ENCODE measurements around the gene ASB10. TPM values are rescaled to one million over a fixed set of nuclear protein-coding genes. Genes with fewer than 3 reads are reported as not detected.

The ASB10 gene
- total and polyA plus RNA-seq, 2 of the 8 experiments (the other 6 are each of a cell fraction or from before 2014, with no cell fraction given) = not detected

- Histone ChIP-seq H3K4me1 (replicated peaks in 1 of 4; ENCODE audit: control insufficient read depth in 3 of 4, insufficient read depth in 4 of 4, low read length in 3 of 4) (peaks cover 7 to 34% (median 19%) of the 10 kb centered on the region in 4 experiments), H2AK5ac (ENCODE audit: low read depth, low read length) (no peak overlapping the region), H3K79me1 (ENCODE audit: low read depth, low read length) (no peaks in the 10 kb centered on the region), H3K9ac (replicated peaks in 1 of 4; ENCODE audit: extremely low read depth in 1 of 4, low read depth in 3 of 4, low read length in 3 of 4) (peak overlapping the region in 1 of 4 experiments; percentile 4; a peak in 2 of 7 replicates), H2BK15ac (ENCODE audit: low read length) (no peak overlapping the region; the same call in 1 of the 2 replicates), H3K14ac (ENCODE audit: insufficient read length) (no peak overlapping the region), H4K91ac (replicated peaks; ENCODE audit: insufficient read length, low read length) (no peak overlapping the region), H3K9me3 (ENCODE audit: insufficient read depth in 2 of 2, low read depth in 1 of 2, low read length in 1 of 2) (no peaks in the 10 kb centered on the region), H3K36me3 (ENCODE audit: control insufficient read depth in 2 of 4, insufficient read depth in 4 of 4, low read length in 3 of 4) (peaks cover 0 to 9% (median 3%) of the 10 kb centered on the region in 4 experiments; a peak in 5 of 8 replicates), H3K79me2 (ENCODE audit: control insufficient read depth in 1 of 2, insufficient read depth in 2 of 2, low read length in 2 of 2) (no peaks in the 10 kb centered on the region), H4K8ac (ENCODE audit: extremely low read depth, insufficient read depth, low read length) (no peak overlapping the region; the same call in 1 of the 2 replicates), H3K18ac (ENCODE audit: extremely low read depth, low read length) (peak overlapping the region; percentile 78), H3K27ac (ENCODE audit: low read depth, low read length) (no peak overlapping the region), H3K27me3 (replicated peaks in 1 of 4; ENCODE audit: control insufficient read depth in 3 of 4, extremely low read depth in 1 of 4, insufficient read depth in 3 of 4, low read length in 3 of 4) (peaks cover 0 to 1% (median 0%) of the 10 kb centered on the region in 4 experiments; a peak in 1 of 7 replicates), H3K4me2 (ENCODE audit: insufficient read depth in 1 of 2, low read depth in 2 of 2, low read length in 2 of 2) (peak overlapping the region; percentile 37 to 63; a peak in 3 of 4 replicates), H2BK20ac (ENCODE audit: low read length) (no peak overlapping the region), H3K23ac (ENCODE audit: insufficient read length) (no peak overlapping the region), H2BK120ac (replicated peaks; ENCODE audit: low read depth, low read length) (no peak overlapping the region), H3K4ac (replicated peaks; ENCODE audit: insufficient read length, low read depth, low read length) (no peak overlapping the region), H3K23me2 (ENCODE audit: low read depth, low read length) (no peaks in the 10 kb centered on the region; the same call in 1 of the 2 replicates), H2BK5ac (ENCODE audit: low read depth, low read length) (peak overlapping the region; percentile 13; the same call in 1 of the 2 replicates), H4K20me1 (replicated peaks in 1 of 2; ENCODE audit: control insufficient read depth in 1 of 2, insufficient read depth in 2 of 2, low read length in 2 of 2) (peaks cover 10 to 22% of the 10 kb centered on the region in 2 experiments), H3K56ac (replicated peaks; ENCODE audit: insufficient read length, low read depth, low read length) (no peak overlapping the region), H2AFZ (ENCODE audit: low read length) (no peak overlapping the region), H4K5ac (ENCODE audit: insufficient read length, low read depth, low read length) (no peak overlapping the region), H3K4me3 (ENCODE audit: extremely low read depth in 1 of 4, insufficient read depth in 2 of 4, low read depth in 3 of 4, low read length in 4 of 4) (peak overlapping the region in 1 of 4 experiments; percentile 25; a peak in 2 of 8 replicates), H2BK12ac (ENCODE audit: low read depth, low read length) (no peak overlapping the region)
- POLR2A ChIA-PET (ENCODE audit: partially characterized antibody) = interaction anchor here (0.8 to 3.0 kb wide), 7 partner anchors 9 to 109 kb away, joined by 3 to 8 read pairs (median 7); partner anchors contain the start of gene ABCF2
- no peak for FAIRE-seq
- WGBS, 2 experiments (ENCODE audit: extremely low coverage in 1 of 2, insufficient coverage in 1 of 2, insufficient read length in 1 of 2, insufficient replicate concordance in 2 of 2, low coverage in 1 of 2, low lambda C conversion rate in 2 of 2, missing lambda C conversion rate in 1 of 2) = 31% methylated on average over 18 of the region's 30 CpGs; no CpG with 5 or more reads in 1 of the 2 experiments
- DNase-seq (ENCODE audit: low read depth in 1 of 2, low spot score in 2 of 2) = peak in 1 of 2 experiments; percentile 69
- CTCF ChIA-PET (ENCODE audit: partially characterized antibody) = interaction anchor here (0.8 to 18.9 kb wide), 20 partner anchors 11 to 152 kb away, joined by 3 to 197 read pairs (median 5); partner anchors contain the start of gene GBX1
- TF ChIP-seq NANOG (IDR thresholded peaks at IDR 0.05; ENCODE audit: insufficient read depth, low read depth, low read length, poor library complexity, severe bottlenecking) = peak; percentile 95
- TF ChIP-seq, protein P1, sequence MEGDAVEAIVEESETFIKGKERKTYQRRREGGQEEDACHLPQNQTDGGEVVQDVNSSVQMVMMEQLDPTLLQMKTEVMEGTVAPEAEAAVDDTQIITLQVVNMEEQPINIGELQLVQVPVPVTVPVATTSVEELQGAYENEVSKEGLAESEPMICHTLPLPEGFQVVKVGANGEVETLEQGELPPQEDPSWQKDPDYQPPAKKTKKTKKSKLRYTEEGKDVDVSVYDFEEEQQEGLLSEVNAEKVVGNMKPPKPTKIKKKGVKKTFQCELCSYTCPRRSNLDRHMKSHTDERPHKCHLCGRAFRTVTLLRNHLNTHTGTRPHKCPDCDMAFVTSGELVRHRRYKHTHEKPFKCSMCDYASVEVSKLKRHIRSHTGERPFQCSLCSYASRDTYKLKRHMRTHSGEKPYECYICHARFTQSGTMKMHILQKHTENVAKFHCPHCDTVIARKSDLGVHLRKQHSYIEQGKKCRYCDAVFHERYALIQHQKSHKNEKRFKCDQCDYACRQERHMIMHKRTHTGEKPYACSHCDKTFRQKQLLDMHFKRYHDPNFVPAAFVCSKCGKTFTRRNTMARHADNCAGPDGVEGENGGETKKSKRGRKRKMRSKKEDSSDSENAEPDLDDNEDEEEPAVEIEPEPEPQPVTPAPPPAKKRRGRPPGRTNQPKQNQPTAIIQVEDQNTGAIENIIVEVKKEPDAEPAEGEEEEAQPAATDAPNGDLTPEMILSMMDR (IDR thresholded peaks at IDR 0.05; ENCODE audit: control extremely low read depth in 1 of 3, insufficient read depth in 1 of 3, low read depth in 1 of 3, low read length in 3 of 3) = peak in 1 of 3 experiments; percentile 27; a peak in 2 of 4 replicates
- TF ChIP-seq RAD21 (IDR thresholded peaks at IDR 0.05 in 1 of 2, conservative IDR thresholded peaks at IDR 0.05 in 1 of 2; ENCODE audit: low read depth in 2 of 2, low read length in 2 of 2) = 0 out of 4 replicates have a peak, but pooled peaks of 1 of the 2 experiments have one; percentile 9
- TF ChIP-seq, protein P2, sequence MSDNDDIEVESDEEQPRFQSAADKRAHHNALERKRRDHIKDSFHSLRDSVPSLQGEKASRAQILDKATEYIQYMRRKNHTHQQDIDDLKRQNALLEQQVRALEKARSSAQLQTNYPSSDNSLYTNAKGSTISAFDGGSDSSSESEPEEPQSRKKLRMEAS (IDR thresholded peaks at IDR 0.05) = peak; percentile 55; the same call in 1 of the 2 replicates
- no peak for TF ChIP-seq RXRA (IDR thresholded peaks at IDR 0.05; ENCODE audit: insufficient read depth, low read depth, low read length)
- TF ChIP-seq GABPA (IDR thresholded peaks at IDR 0.05; ENCODE audit: borderline replicate concordance, insufficient read depth, low read length) = 0 out of 2 replicates have a peak, but pooled peaks have one; percentile 7
- no peak for TF ChIP-seq TBP (IDR thresholded peaks at IDR 0.05; ENCODE audit: low read depth, low read length)
These were observed 48.7 kb downstream of the ASB10 start for GRCh38 chr7:151138153-151138851.
